Esophagus muscularis mucosa (tissue), 3 donors: ENCODE results near the gene TTBK1.

Experiments
- CTCF ChIP-seq, 3 experiments: fragments of 200-600 bp in 2 of 3; fragments of 450-650 bp in 1 of 3; sonication (generic) in 2 of 3; IDR thresholded peaks; one replicate each; pipeline ENCODE4 v1.5.1; 2017 to 2019; ENCODE audit warnings: antibody characterized with exemption in 3 of 3, mild to moderate bottlenecking in 2 of 3, moderate library complexity in 1 of 3
- POLR2A ChIP-seq: fragments of 450-650 bp; IDR thresholded peaks from one replicate; pipeline ENCODE4 v1.6.1; 2017; ENCODE audit warnings: antibody characterized with exemption, moderate library complexity, mild to moderate bottlenecking, low read depth

- no peak for TF ChIP-seq CTCF (IDR thresholded peaks at IDR 0.05)
- TF ChIP-seq POLR2A, result no peak
These were observed 58.0 kb downstream of the TTBK1 start for GRCh38 chr6:43301081-43301870.
